Body of pancreas (tissue), 4 donors: Measurements from ENCODE around the gene ERVFRD-1. TPM values are rescaled to one million over a fixed set of nuclear protein-coding genes. Genes with fewer than 3 reads are reported as not detected.

ENCODE experiments used
- ATAC-seq: fragments of 150-250 bp; one replicate; pipeline ENCODE4 v1.9.1; 2016
- DNase-seq, 4 donors: peaks; one replicate each; pipeline ENCODE4 v3.0.0-alpha.2; 2019
- H3K27ac ChIP-seq, 4 donors: fragments of 200-600 bp; sonication (generic); 1 replicate in 3 of 4; 2 replicates in 1 of 4; pipeline versions ENCODE4 v1.5.1 to v1.6.1; 2016 to 2019; ENCODE audit warnings: mild to moderate bottlenecking in 1 of 4, mixed read lengths in 1 of 4, moderate library complexity in 1 of 4
- H3K27me3 ChIP-seq, 2 donors: fragments of 200-600 bp; sonication (generic); one replicate each; pipeline ENCODE4 v1.6.0; 2016; ENCODE audit warnings: mild to moderate bottlenecking in 1 of 2
- H3K36me3 ChIP-seq, 2 donors: fragments of 200-600 bp; sonication (generic); replicated peaks in 1 of 2; 2 replicates each; pipeline ENCODE4 v1.5.1; 2016; ENCODE audit warnings: low read depth in 2 of 2; ENCODE audit not compliant: insufficient read depth in 1 of 2
- H3K4me1 ChIP-seq: fragments of 200-600 bp; sonication (generic); one replicate; pipeline ENCODE4 v1.6.0; 2016
- H3K4me3 ChIP-seq, 2 donors: fragments of 200-600 bp; sonication (generic); 1 replicate in 1 of 2; 2 replicates in 1 of 2; pipeline ENCODE4 v1.5.1; 2016 to 2019
- H3K9me3 ChIP-seq, 3 donors: fragments of 200-600 bp; sonication (generic); 1 replicate in 2 of 3; 2 replicates in 1 of 3; pipeline ENCODE4 v1.5.1; 2016
- POLR2A ChIP-seq, 3 donors: fragments of 450-650 bp; IDR thresholded peaks; one replicate each; pipeline ENCODE4 v1.6.1; 2016; ENCODE audit warnings: antibody characterized with exemption in 3 of 3, mild to moderate bottlenecking in 2 of 3
- WGBS, 2 donors: methylation state at CpG; one replicate each; pipeline ENCODE4 v1.1.5; 2017; 5-methylcytosine and 5-hydroxymethylcytosine counted together
- intact Hi-C: fragments of 100-400 bp; cut with DNase I; formaldehyde crosslinking; loops from one replicate; pipeline ENCODE4 v1.15.1; 2023
- total RNA-seq, 2 donors: library from RNA; depleted of rRNA; stranded (reverse); fragments of >200 nt; gene quantifications; one replicate each; pipeline ENCODE4 v1.1.0, GENCODE V29; 2016
- TF ChIP-seq, protein P1 (sequence below), 7 experiments: fragments of 450-650 bp in 4 of 7; fragments of 200-600 bp in 3 of 7; sonication (generic) in 3 of 7; IDR thresholded peaks; one replicate each; pipeline ENCODE4 v1.5.1; 2016 to 2019; ENCODE audit warnings: antibody characterized with exemption in 7 of 7

The ERVFRD-1 gene
- total RNA-seq, 2 donors from 2014 or later = not detected

DNA sequence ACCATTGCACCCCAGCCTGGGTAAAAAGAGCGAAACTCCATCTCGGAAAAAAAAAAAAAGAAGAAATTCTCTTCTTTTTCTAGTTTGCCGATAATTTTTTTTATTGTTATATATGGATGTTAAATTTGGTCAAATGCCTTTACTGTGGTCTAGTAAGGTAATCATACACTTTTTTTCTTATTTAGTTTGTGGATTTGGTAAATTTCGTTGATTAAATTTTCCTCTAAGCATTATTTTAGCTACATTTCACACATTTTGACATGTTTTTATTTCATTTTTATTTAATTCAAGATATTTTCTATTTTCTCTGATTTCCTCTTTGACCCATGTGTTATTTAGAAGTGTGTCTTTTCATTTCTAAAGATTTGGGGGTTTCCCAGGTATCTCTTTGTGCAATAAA, 49.4 kb downstream of the ERVFRD-1 start:
- no peaks in the 10 kb centered on the region for H3K9me3 ChIP-seq
- intact Hi-C loops = no loop called here
- H3K36me3 ChIP-seq = no peaks in the 10 kb centered on the region
- no peak overlapping the region for H3K27ac ChIP-seq
- TF ChIP-seq, protein P1, sequence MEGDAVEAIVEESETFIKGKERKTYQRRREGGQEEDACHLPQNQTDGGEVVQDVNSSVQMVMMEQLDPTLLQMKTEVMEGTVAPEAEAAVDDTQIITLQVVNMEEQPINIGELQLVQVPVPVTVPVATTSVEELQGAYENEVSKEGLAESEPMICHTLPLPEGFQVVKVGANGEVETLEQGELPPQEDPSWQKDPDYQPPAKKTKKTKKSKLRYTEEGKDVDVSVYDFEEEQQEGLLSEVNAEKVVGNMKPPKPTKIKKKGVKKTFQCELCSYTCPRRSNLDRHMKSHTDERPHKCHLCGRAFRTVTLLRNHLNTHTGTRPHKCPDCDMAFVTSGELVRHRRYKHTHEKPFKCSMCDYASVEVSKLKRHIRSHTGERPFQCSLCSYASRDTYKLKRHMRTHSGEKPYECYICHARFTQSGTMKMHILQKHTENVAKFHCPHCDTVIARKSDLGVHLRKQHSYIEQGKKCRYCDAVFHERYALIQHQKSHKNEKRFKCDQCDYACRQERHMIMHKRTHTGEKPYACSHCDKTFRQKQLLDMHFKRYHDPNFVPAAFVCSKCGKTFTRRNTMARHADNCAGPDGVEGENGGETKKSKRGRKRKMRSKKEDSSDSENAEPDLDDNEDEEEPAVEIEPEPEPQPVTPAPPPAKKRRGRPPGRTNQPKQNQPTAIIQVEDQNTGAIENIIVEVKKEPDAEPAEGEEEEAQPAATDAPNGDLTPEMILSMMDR (IDR thresholded peaks at IDR 0.05) = no peak
- no peak for TF ChIP-seq POLR2A (IDR thresholded peaks at IDR 0.05)
- DNase-seq (no peak), ATAC-seq (no peak)
- no peaks in the 10 kb centered on the region for H3K27me3 ChIP-seq
- H3K4me1 ChIP-seq = peaks cover 4% of the 10 kb centered on the region
- WGBS, 2 donors = 85% methylated on average over 4 of the region's 4 CpGs
- no peak overlapping the region for H3K4me3 ChIP-seq

DNA sequence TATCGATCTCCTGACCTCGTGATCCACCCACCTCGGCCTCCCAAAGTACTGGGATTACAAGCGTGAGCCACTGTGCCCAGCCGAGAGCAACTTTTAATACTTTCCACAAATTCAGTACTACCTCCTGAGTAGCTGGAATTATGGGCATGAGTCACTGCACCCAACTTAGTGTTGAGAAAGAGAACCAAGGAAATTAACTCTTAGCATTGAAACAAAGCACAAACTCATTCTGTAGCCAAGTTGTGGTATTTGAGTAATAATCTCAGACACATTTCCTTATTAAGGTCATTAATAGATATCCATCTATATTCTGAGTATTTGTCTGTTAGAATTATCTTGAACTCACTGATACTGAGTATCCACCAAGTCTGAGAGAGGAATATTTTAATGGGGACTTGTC, 53.1 kb downstream of the ERVFRD-1 start:
- 98% methylated on average over 5 of the region's 5 CpGs for WGBS, 2 donors
- no peak for DNase-seq
- no peaks in the 10 kb centered on the region for H3K36me3 ChIP-seq
- H3K4me3 ChIP-seq = no peak overlapping the region
- ATAC-seq = no peak
- H3K9me3 ChIP-seq = no peaks in the 10 kb centered on the region
- no peaks in the 10 kb centered on the region for H3K27me3 ChIP-seq
- TF ChIP-seq, protein P1 (IDR thresholded peaks at IDR 0.05) = no peak
- TF ChIP-seq POLR2A (IDR thresholded peaks at IDR 0.05) = no peak
- intact Hi-C loops = loop anchor here (10.0 kb wide), 1 partner anchor 214 kb away; no protein-coding TSS in a partner anchor
- peaks cover 15% of the 10 kb centered on the region for H3K4me1 ChIP-seq
- no peak overlapping the region for H3K27ac ChIP-seq

DNA sequence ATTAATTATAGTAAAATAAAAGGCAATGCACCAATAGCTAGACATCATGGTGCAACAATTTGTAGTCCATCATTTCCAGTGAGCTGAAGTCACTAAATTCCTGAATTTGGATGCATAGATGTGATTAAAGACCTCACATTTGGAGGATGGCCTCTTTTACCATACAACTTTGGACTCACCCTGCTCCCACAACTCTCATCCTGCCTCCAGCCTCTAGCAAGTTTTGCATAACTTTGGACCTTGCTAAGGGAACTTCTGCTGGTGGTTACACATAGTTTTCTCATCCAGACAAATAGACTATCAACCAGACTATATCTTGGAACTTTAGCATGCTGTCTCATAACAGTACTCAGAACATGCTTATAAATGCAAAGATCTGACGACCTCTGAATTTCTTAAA, 54.7 kb downstream of the ERVFRD-1 start:
- ATAC-seq = no peak
- H3K36me3 ChIP-seq = no peaks in the 10 kb centered on the region
- H3K4me1 ChIP-seq = peaks cover 15% of the 10 kb centered on the region
- 82 to 89% methylated on average over 1 of the region's 1 CpG for WGBS, 2 donors
- no peak for DNase-seq
- H3K4me3 ChIP-seq = no peak overlapping the region
- intact Hi-C loops = loop anchor here (10.0 kb wide), 1 partner anchor 212 kb away; no protein-coding TSS in a partner anchor
- H3K27ac ChIP-seq = peak overlapping the region in 1 of 4 donors; percentile 66
- no peaks in the 10 kb centered on the region for H3K27me3 ChIP-seq
- no peaks in the 10 kb centered on the region for H3K9me3 ChIP-seq
- no peak for TF ChIP-seq POLR2A (IDR thresholded peaks at IDR 0.05)
- TF ChIP-seq, protein P1 (IDR thresholded peaks at IDR 0.05) = no peak

DNA sequence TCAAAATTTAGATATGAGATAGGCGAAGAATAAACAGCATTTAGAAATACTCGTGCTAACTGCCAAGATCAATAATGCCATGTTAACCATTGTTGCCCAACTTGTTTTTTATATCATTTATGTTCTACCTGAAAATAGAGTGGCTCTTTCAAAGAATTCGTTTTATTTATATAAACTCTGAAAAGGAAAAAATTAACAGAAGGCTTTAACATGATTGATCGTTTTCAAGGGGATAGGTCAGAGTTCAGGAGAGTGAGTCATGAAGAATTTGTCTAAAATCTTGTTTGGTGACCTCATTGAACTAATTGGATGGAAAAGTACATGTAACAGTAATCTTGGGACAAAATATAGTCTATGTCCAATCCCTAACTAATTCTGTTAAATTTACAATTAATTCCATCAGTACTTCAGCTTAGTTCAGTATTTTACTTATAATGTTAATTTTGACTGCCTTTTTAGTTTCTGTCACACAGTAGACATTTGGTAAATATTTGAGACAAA, 56.3 kb downstream of the ERVFRD-1 start:
- no peak for TF ChIP-seq POLR2A (IDR thresholded peaks at IDR 0.05)
- TF ChIP-seq, protein P1 (IDR thresholded peaks at IDR 0.05) = no peak
- H3K9me3 ChIP-seq = no peaks in the 10 kb centered on the region
- peak; percentile 87 for ATAC-seq
- intact Hi-C loops = loop anchor here (10.0 kb wide), 1 partner anchor 210 kb away; no protein-coding TSS in a partner anchor
- no peak for DNase-seq
- H3K4me3 ChIP-seq = no peak overlapping the region
- 12 to 15% methylated on average over 4 of the region's 4 CpGs for WGBS, 2 donors
- peaks cover 15% of the 10 kb centered on the region for H3K4me1 ChIP-seq
- H3K27ac ChIP-seq = peak overlapping the region; percentile 36 to 66 (median 56)
- H3K27me3 ChIP-seq = no peaks in the 10 kb centered on the region
- H3K36me3 ChIP-seq = no peaks in the 10 kb centered on the region

DNA sequence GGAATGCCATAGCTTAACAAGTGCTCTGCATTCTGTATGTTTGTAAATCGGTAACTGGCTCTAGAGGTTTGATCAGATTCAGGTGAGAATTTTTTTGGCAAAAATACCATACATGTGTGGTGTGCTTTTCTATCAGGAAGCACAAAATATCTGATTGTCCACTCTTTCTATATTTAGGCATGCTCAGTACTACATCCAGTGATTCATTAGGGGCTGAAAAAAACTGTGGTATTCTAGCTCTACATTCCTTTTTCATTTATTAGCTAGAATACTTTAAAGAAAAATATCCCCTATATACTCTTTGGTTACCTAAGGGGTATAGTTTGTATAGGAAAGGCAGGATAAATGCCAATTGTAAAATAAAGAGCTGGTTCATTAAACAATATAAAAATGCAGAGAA, 56.8 kb downstream of the ERVFRD-1 start:
- DNase-seq = no peak
- no peaks in the 10 kb centered on the region for H3K9me3 ChIP-seq
- peaks cover 15% of the 10 kb centered on the region for H3K4me1 ChIP-seq
- H3K27ac ChIP-seq = peak overlapping the region in 3 of 4 donors; percentile 49 to 66 (median 62)
- H3K4me3 ChIP-seq = no peak overlapping the region
- no peak for TF ChIP-seq POLR2A (IDR thresholded peaks at IDR 0.05)
- TF ChIP-seq, protein P1 (IDR thresholded peaks at IDR 0.05) = no peak
- no peaks in the 10 kb centered on the region for H3K36me3 ChIP-seq
- ATAC-seq = peak; percentile 77
- H3K27me3 ChIP-seq = no peaks in the 10 kb centered on the region
- intact Hi-C loops = loop anchor here (10.0 kb wide), 1 partner anchor 210 kb away; no protein-coding TSS in a partner anchor
- 41 to 48% methylated on average over 1 of the region's 1 CpG for WGBS, 2 donors
